Stimulated activated naive B cell treated with anti-CD40 and anti-IgM and Interleukin-4, amounts not matched to agents 10 μg/mL and 1 μg/mL and 100 μg/mL, for 72 hours (primary cell): ENCODE data around the gene USP9X.
"Not testable (repeated sequence)": the region's sequence is repeated elsewhere in the genome, so short reads cannot be mapped to it uniquely, and the experiment has no call there.

Experiments
- ATAC-seq, 2 donors: fragments of 150-1000 bp; cut with Tn5 transposase; replicated peaks; 2 replicates each; pipeline ENCODE4 v1.10.0; 2021; ENCODE audit warnings: moderate library complexity in 1 of 2
- DNase-seq: peaks from one replicate; pipeline ENCODE4 v3.0.0; 2021
- H3K27ac Mint-ChIP-seq: one replicate; pipeline ENCODE4 v1.8.0; 2022; ENCODE audit warnings: mild to moderate bottlenecking, mixed read lengths
- H3K27me3 Mint-ChIP-seq, 2 donors: one replicate each; pipeline ENCODE4 v1.8.0; 2022; ENCODE audit warnings: mixed read lengths in 2 of 2
- H3K36me3 Mint-ChIP-seq, 2 donors: one replicate each; pipeline ENCODE4 v1.8.0; 2022; ENCODE audit warnings: mixed read lengths in 2 of 2, mild to moderate bottlenecking in 1 of 2
- H3K4me1 Mint-ChIP-seq, 2 donors: one replicate each; pipeline ENCODE4 v1.8.0; 2022; ENCODE audit warnings: mixed read lengths in 2 of 2, mild to moderate bottlenecking in 1 of 2
- H3K4me3 Mint-ChIP-seq, 2 donors: one replicate each; pipeline ENCODE4 v1.8.0; 2022; ENCODE audit warnings: mild to moderate bottlenecking in 2 of 2, mixed read lengths in 2 of 2, moderate library complexity in 1 of 2
- H3K9me3 Mint-ChIP-seq, 2 donors: one replicate each; pipeline ENCODE4 v1.8.0; 2022; ENCODE audit warnings: mixed read lengths in 2 of 2, mild to moderate bottlenecking in 1 of 2

The USP9X gene

GRCh38 chrX:41275661-41276609 is 190.7 kb downstream of the USP9X start:
- Mint-ChIP-seq H3K36me3 (no peaks in the 10 kb centered on the region), H3K27me3 (peaks cover 0 to 23% of the 10 kb centered on the region in 2 donors), H3K27ac (peak overlapping the region; percentile 92), H3K9me3 (no peaks in the 10 kb centered on the region), H3K4me1 (peaks cover 3 to 11% of the 10 kb centered on the region in 2 donors), H3K4me3 (peak overlapping the region; percentile 86 to 89)
- DNase-seq, result peak; percentile 23
- ATAC-seq, result peak; percentile 73 to 76

- Mint-ChIP-seq H3K36me3 (no peaks in the 10 kb centered on the region), H3K4me3 (peak overlapping the region; percentile 86 to 89), H3K27ac (peak overlapping the region; percentile 75), H3K9me3 (no peaks in the 10 kb centered on the region), H3K4me1 (peaks cover 3 to 11% of the 10 kb centered on the region in 2 donors), H3K27me3 (peaks cover 0 to 19% of the 10 kb centered on the region in 2 donors)
- DNase-seq, result no peak
- ATAC-seq, result peak; percentile 47 to 48
Observed at GRCh38 chrX:41276661-41277506, 191.6 kb downstream of the USP9X start.

GRCh38 chrX:41282307-41282706 is 197.1 kb downstream of the USP9X start:
- not testable (repeated sequence) for H3K27ac Mint-ChIP-seq, H3K36me3 Mint-ChIP-seq, H3K9me3 Mint-ChIP-seq, ATAC-seq, DNase-seq, H3K4me3 Mint-ChIP-seq, H3K4me1 Mint-ChIP-seq
- peaks cover 0 to 16% of the 10 kb centered on the region in 2 donors for H3K27me3 Mint-ChIP-seq

GRCh38 chrX:41285928-41286327 is 200.7 kb downstream of the USP9X start:
- H3K36me3 Mint-ChIP-seq, H3K4me1 Mint-ChIP-seq, H3K27ac Mint-ChIP-seq, ATAC-seq, H3K4me3 Mint-ChIP-seq, H3K9me3 Mint-ChIP-seq, DNase-seq, H3K27me3 Mint-ChIP-seq: not testable (repeated sequence)
